RPMI8226 (cell line): ENCODE results near the gene CFAP91.

Source experiments
- DNase-seq: peaks from one replicate; pipeline ENCODE4 v3.0.0-alpha.2; 2015

CFAP91 gene

GRCh38 chr3:119746423-119746822 is 43.6 kb downstream of the CFAP91 start:
- DNase-seq: no peak

DNA sequence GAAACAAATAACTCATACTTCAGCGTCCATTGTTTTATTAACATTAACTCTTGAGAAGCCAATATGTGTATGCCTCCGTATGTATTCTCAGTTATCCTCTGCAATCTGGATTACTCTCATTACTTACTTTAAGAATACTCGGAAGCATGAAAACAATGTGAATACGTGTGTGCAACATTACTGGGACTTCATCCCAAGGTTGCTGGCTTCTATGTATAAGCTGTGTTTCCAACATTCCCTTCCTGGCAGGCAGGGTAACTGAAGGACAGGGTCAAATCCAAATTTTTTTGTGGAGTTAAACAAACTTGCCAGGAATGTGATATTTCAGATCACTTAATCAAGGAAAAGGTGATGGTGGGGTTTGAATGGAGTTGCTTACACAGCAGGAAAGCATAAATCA is 44.5 kb downstream of the CFAP91 start:
- DNase-seq: no peak

GRCh38 chr3:119748991-119749390 is 46.2 kb downstream of the CFAP91 start:
- DNase-seq: no peak

GRCh38 chr3:119751423-119751822 is 48.6 kb downstream of the CFAP91 start:
- no peak for DNase-seq
